Mucosa of gallbladder (tissue), 1 donor: ENCODE measurements around the gene SDR39U1. TPM values are rescaled to one million over a fixed set of nuclear protein-coding genes. Genes with fewer than 3 reads are reported as not detected.

Experiments
- DNase-seq: peaks from one replicate; pipeline ENCODE4 v3.0.0-alpha.2; 2020; ENCODE audit warnings: low spot score
- total RNA-seq: library from RNA; stranded (reverse); gene quantifications from one replicate; pipeline ENCODE4 v1.2.1, GENCODE V29; 2021
- donor health status: DM: no; HTN: no; CAD: no.

The SDR39U1 gene
- total RNA-seq, 1 donor from 2014 or later = 64.8 TPM

DNA sequence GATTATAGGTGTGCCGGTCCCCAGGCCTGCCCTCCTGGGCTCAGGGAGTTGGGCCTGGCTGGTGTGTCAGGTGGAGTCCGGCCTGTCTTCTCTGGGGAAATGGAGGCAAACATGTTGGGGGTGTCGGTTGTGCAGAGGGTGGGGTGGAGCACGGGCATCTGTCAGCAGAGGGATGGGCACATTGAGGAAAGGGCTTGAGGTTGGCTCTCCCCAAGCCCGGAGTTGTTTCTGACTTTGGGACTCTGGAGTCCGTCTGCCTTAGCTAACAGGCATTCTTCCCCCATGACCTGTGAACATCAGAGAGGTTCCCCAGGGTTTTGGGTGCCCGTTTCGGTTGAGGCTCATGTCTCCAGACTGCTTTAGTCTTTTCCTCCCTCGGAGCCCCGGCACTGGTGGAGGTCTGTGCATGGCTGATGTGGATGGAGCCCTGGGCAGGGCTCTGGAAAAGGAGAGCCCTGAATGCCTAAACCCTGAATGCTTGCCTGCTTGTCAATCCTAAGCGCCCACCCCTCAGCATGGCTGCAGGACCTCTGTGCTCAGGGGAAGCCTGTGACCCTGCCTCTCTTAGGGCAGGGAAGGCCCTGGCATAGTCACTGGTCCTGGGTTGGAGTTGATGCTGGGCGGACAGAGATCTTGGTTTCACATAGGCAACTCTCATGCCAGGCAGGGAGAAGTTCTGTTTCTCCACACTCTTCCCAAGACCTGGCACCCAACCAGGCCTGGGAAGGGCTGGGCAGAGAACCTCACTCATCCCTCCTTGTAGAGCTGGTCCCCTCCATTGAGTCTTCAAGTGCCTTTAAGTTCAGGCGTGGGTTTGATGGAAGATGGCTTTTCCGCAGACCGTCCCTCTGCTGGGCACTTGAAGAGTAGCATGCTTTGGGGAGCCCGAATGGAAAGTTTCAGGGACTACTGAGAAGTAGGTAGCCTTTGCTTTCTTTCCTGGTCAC is 30.9 kb downstream of the SDR39U1 start:
- no peak for DNase-seq

DNA sequence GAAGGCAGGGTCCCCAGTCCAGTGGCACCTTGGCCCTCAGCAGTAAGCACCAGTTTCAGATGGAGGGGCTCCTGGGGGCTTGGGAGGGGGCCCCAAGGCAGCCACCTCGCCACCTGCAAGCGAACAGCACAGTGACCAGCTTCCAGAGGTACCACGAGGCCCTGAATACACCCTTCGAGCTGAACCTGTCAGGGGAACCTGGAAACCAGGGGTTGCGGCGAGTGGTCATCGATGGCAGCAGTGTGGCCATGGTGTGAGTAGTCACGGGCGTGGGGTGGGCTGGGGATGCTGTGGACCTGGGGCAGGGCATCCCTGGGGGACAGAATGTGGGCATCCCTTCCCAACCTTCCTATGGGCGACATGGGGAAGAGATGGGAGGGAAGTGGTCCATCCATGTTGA is 32.6 kb downstream of the SDR39U1 start:
- no peak for DNase-seq

DNA sequence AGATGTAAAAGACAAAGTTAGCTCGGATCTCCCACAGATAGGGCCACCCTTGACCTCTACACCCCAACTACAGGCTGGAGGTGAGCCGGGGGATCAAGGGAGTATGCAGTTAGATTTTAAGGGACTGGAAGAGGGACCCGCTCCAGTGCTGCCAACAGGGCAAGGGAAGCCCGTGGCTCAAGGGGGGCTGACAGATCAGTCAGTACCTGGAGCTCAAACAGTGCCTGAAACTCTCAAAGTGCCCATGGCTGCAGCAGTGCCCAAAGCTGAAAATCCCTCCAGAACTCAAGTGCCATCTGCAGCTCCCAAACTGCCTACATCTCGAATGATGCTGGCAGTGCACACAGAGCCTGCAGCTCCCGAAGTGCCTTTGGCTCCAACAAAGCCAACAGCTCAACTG is 33.4 kb downstream of the SDR39U1 start:
- no peak for DNase-seq

DNA sequence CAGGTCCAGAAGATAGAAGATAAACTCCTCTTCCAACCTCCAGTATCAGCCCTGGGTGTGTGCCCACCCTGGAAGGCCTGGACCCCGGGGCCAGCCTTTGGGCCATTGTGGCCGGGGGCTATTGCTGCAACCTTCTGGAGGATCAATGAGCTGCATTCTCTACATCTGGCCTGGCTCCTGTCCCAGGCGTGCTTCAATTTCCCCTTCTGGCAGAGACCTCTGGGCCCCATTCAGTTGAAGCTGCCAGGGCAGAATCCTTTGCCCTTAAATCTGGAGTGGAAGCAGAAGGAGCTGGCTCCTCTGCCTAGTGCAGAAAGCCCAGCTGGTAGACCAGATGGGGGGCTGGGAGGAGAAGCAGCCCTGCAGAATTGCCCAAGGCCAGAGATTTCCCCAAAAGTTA is 33.8 kb downstream of the SDR39U1 start:
- DNase-seq = no peak

DNA sequence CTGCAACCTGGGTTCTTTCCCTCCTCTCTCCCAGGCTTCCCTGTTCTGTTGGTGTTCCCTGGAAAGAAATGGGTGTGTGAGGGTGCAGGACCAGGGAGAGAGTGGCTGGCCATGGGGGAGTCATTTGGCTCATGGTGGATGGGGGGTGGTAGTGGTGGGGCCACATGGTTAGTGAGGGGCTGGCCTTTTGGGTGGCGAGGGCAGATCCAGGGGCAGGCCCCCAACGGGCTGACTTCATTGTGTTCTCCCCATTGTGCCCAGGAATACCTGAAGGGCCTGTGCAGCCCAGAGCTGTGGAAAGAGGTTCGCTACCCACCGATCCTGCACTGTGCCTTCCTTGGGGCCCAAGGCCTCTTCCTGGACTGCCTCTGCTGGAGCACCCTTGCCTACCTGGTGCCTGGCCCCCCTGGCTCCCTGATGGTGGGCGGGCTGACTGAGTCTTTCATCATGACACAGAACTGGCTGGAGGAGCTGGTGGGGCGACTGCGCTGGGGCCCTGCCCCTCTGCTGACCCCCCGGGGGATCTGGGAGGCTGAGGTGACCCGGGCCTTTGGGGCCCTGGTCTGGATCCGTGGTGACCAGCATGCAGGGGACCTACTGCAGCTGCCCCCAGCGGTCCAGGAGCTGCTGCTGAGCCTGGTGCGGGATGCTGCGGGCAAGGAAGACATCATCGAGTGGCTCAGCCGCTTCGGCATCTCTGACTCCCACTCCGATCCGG is 34.8 kb downstream of the SDR39U1 start:
- no peak for DNase-seq

DNA sequence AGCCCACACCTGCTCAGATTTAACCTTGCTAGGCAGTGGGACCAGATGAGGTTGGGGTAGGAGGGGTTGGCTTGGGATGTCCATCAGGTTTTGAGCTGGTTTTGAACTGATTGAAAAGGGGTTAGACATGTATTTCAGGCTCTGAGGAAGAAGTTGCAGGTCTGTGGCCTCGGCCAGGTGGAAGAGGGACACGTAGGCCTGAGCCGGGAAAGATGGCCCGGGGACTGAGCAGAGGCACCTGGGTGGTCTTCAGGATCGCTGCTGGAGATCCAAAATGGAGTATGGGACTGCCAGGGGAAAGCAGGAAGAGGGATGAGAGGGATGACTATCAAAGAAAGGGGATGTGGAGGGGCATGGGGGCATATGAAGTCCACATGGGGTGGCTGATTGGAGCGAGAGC is 36.2 kb downstream of the SDR39U1 start:
- no peak for DNase-seq

DNA sequence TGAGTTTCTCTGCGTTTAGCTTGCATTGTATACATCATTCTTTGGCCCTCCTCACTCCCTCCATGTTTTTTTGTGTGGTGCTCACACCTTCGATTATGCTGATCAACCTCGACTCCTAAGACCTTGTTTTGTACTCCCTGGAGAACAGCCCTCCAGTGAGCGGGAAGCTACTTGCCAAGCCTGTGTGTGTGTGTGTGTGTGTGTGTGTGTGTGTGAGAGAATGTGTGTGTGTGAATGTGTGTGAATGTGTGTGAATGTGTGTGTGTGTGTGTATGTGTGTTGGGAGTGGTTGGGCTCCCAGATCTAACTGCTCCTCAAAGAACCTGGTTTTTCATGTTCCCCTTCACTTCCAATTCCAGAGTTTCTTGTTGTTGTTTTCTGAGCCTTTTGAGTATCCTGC is 37.8 kb downstream of the SDR39U1 start:
- DNase-seq = no peak

DNA sequence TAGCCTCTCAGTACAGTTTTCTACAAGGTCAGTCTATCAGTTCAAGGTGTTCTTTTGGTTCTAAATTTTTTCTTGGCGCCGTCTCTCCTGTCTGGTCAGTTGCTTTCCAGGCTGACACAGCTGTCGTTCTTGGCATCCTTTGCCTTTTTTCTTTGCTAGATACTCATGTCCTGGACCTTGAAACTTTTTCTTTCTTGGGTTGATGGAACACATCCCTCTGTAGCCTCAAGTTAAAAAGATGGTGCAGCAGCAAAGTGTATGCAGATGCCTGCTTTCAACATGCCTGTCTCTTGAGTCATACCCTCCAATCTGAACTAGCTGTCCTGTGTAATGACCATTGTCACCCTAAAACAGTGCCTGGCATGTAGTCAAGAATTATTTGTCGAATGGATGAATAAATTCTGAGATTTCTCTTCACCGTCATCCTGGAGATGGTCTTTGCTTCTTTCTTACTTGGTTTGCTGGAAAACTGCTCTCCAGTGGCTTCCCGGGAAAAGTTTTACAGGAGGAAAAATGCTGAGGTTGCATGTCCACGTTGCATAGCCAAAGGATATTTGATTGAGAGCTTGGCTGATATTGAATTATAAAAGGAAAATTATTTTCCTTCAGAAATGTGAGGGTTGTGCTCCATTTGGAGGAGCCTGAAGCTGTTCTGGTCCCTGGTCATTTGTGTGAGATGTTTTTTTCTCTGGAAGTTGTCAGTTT is 39.1 kb downstream of the SDR39U1 start:
- no peak for DNase-seq

DNA sequence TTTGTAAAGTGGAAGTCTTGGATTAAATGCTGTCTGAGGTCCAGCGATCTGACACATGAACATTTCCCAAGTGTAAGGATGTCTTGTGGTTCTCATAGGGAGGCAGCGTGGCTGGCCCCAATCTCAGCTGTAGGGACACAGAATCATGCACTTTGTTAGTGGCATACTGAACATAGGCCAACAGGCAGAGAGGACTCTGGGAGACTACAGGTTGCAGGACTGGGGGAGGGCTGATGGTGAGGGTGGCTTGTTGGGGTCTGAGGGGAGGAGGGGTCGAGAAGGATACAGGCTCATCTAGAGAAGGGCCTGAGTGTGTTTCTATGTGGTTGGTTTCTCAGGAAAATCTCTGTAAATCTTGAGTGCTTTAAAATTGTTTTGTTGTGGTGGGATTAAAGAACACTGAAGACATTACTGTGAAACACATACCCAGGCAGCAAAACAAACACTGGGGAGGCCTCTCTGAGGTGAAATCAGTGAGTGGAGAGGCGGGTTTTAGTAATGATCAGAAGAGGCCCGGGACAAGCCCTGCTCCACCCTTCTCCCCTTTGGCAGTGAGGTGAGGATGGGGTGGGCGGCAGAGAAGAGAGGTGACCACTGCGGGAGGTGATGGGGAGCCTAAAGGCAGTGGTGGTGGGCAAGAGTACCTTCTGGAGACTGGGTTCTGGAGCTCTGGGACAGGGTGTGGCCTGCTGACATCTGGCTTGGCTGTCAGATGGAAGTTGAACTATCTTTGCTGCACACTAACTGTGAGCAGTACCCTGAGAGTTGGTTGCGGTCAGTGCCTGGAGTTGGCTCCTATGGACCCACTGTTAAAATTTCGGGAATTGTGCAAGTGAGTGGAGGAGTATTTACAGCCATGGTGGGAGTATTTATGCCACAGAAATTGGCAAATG is 40.5 kb downstream of the SDR39U1 start:
- no peak for DNase-seq

DNA sequence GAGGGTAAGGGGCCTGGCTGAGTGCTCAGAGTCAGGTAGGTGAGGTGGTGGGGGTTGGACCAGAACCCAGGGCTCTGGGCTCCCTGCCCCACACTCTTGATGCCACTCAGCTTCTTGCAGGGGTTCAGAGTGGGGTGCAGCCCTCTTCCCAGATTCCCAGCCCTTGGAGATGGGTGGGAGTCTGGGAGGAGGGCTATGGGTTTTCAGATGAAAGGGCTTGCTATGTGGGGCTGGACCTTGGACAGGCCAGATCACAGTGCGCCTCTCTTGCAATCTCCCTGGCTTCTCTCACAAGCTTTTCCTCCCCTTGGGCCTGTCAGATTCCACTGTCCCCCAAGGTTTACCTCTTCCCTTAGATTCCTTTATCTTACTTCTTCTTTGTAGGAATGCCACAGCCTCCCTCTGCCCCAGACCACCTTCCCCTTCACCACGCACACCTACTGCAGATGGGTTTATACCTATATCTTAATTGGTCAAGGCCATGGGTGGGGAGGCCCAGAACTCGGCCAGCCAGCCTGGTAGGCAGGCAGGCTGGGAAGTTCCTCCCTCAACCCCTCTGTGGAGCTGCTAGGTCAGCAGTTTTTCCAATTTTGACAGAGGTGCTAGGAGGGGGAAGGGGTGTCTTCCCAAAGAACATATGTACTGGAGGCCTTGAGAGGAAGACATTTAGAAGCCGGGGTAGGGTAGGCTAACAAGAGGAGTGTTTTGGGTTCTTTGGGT is 42.4 kb downstream of the SDR39U1 start:
- DNase-seq = no peak

DNA sequence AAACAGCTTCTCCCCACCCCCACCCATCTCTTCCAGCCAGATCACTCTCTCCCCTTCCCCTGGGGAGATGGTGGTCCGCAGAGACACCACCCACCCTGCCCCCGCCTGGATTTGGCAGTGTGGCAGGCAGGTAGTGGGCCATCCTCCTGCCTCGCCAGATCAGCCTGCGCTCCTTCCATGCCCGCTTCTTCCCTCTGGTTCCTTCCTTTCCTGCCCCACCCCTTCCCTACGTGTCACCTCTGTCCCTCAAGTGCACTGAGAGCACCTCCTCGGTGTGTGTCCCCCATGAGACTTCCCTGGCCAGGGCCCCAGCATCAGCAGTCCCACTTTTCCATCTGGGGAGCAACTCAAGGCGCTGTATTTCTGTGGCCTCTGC is 43.1 kb downstream of the SDR39U1 start:
- DNase-seq = no peak

DNA sequence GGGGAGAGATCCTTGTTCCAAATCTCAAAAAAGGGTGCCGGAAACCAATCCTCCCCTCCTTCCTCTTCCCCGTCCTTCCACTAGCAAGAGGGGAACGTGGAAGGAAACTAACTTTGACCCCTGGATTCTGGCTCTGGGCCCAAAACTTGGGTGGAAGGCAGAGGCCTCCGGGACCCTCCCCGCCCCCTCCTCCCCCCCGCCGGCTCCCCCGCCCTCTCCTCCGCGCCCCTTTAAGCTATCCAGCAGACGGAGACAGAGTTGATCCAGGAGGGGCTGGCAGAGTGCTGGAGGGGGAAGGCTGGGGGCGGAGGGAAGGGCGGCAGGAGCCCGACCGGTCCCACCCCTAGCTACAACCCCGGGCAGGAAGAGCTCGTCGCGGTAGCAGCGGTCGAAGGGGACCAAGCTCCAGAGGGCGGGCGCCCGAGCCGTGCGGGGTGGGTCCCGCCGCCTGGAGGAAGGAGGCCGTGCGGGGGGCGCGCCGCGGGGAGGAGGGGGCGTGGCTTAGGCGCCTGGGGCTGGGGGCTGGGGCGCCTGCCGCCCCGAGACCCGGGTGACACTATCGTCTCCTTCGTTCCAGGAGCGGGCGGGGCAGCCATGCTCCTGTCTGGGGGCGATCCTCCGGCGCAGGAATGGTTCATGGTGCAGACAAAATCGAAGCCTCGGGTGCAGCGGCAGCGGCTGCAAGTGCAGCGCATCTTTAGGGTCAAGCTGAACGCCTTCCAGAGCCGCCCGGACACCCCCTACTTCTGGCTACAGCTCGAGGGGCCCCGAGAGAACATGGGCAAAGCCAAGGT is 43.7 kb downstream of the SDR39U1 start, which contains the start of gene NYNRIN:
Gene NYNRIN, plus strand, starts transcription at position 351 of the 794 bp plus-strand sequence. Its CDS starts 244 bp downstream, at position 595.
- no peak for DNase-seq

DNA sequence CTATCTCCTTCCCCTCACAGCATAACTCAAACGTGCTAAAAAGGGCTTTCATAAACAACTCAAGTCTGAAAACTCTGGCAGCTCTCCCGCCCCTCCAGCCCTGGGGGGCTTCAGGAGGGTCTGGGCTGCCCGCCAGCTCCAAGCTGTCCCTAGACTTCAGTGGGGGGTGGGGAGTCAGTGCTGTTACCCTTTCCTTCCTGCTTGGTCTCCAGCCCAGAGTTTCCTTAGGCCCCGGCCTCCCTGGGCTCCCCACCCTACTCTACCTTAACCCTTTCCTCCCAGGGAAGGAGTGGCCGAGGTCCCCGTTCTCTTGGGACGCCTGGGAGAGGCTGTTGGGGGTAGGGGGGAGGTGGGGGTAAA is 44.3 kb downstream of the SDR39U1 start:
- DNase-seq = no peak

DNA sequence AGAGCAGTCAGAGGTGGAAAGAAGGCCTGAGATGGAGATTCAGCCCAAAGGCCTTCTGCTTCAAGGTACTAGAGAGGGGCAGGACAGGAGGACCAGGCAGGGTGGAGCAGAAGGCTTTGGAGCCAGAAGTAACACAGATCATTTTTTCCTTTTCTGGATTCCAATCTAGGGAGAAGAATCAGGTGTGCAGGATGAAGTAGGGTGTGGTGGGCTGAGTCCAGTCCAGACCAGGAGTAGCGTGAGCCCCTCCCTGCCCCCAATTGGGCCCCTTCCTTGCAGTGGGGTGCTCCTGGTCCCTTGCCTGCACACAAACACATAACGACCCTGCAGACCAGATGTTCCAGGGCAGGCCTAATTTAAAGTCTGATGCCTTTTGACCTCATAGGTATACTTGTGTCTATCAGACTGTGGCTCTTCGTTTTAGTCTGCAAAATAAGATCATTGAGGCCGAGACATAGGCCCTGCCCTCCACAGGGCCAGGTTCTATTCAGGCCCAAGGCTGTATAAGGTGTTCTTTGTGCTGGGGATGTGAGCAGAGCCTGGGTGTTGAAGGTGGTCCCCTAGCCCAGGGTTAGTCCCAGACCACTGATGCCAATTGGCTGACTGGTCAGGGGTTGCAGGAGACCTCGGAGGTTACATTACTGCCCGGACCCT is 44.8 kb downstream of the SDR39U1 start:
- DNase-seq = no peak

DNA sequence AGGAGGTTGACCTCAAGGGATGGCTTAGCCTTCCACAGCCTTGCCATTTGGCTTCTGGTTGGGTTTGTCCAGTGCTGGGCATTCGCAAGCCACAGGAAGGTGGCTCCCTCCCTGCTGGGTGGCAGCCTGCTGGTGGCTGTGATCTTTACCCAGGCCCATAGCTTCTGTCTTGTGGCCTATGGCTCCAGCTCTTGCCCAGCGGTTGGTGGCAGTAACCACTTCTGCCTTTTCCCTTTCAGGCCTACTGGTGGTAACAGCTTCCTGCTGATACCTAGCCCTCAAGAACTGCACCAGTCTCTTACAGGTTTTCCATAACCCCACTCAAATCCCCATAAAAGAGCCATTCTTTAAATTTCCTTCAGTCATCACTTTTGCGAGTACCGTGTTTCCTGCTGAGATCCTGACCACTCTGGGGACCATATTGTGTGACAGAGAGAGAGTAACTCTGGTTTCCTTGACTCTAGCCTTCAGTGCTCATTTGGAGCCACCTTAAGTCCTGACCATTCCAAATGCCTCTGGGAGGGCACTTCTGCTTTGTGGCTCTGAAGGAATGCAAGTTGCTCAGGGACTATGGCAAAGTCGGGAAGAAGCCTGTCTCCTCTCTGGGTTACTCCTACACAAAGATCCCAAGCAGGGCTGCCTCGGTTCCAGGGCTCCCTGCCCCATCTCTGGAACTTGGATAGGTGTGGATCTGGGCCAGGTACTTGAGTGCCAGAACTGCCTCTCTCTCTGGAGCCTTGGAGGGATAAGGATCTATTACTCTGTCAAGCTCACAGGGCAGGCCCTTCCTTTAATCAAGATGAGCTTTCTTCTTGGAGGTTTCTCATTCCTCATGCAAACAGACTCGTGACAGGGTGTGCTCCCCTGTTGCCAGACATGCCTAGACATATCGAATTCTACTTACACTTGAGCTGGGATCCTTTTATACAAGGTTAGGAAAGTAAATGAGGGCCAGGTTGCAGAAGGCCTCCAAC is 46.7 kb downstream of the SDR39U1 start:
- no peak for DNase-seq

DNA sequence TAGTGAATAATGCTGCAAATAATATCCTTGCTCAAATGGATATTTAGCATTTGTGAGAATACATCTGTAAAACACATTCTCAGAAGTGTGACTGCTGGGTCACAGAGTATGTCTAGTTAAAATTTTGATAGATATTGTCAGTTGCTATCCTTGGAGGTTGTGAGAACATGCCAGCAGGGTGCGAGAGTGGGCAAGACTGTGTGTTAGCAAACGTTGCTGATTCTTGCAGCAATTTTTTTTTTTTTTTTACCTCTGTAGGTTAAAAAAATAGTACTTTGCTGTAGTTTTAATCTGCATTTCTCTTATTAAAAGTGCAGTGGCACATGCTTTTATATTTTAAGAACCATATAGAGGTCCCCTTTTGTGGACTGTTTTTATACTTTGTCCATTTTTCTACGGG is 48.3 kb downstream of the SDR39U1 start:
- no peak for DNase-seq

DNA sequence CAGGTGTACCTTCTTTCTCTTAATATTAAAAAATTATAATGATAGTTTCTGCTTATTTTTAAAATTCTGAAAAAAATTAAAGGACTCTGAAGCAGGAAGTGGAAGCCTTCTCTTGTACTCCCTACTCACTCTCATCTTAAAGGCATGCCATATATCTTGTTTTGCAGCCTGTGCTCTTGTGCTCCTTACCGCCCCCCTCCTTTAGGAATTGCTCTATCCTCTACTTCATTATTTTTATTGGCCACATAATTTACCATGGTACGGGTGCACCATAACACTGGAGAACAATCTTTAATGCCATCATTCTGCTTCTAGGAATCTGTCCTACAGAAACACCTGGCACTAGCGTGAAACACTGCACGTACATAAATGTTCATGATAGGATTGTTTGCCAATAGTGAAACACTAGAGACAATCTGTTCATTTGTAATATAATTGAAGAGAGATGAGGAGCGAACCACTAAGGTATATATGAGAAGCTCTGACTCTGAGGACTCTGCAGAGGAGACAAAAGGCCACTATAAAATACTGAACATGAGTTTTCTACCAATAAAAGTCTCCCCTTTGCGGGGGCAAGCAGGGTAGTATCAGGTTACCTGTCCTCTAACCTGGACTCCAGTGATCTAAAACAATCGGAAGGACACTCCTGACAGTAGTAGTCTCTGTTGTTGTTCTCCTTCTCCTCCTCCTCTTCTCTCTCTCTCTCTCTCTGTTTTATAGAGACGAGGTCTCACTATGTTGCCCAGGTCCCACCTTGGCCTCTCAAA is 50.1 kb downstream of the SDR39U1 start:
- no peak for DNase-seq
